LNCaP clone FGC (cell line): ENCODE data around the gene CRYBG1.

ENCODE experiments used
- DNase-seq: peaks from one replicate; pipeline ENCODE4 v3.0.0-alpha.2; 2011; ENCODE audit warnings: low read depth
- H3K4me3 ChIP-seq: 2 replicates; pipeline ENCODE4 v1.5.1; 2011; ENCODE audit warnings: mild to moderate bottlenecking, low read depth, low read length, control low read depth
- CTCF ChIP-seq: IDR thresholded peaks from 2 replicates; pipeline ENCODE4 v1.5.1; 2012; ENCODE audit warnings: mild to moderate bottlenecking; ENCODE audit not compliant: control insufficient read depth, insufficient read depth; ENCODE audit errors: extremely low read depth

CRYBG1 gene

GRCh38 chr6:106377061-106377540 lies 16.6 kb downstream of the CRYBG1 start:
- peak; percentile 66 for DNase-seq
- no peak for TF ChIP-seq CTCF
- H3K4me3 ChIP-seq, result no peak overlapping the region

GRCh38 chr6:106379951-106380350 lies 19.4 kb downstream of the CRYBG1 start:
- no peak for TF ChIP-seq CTCF
- H3K4me3 ChIP-seq, result no peak overlapping the region
- DNase-seq, result no peak

- no peak overlapping the region for H3K4me3 ChIP-seq
- TF ChIP-seq CTCF, result no peak
- DNase-seq, result no peak
These were observed 19.9 kb downstream of the CRYBG1 start for GRCh38 chr6:106380407-106380806.

- H3K4me3 ChIP-seq, result no peak overlapping the region
- no peak for DNase-seq
- no peak for TF ChIP-seq CTCF
These were observed 20.7 kb downstream of the CRYBG1 start for GRCh38 chr6:106381223-106381622.

- TF ChIP-seq CTCF, result no peak
- DNase-seq, result no peak
- no peak overlapping the region for H3K4me3 ChIP-seq
These were observed 21.4 kb downstream of the CRYBG1 start for GRCh38 chr6:106381881-106382280.

- DNase-seq, result no peak
- TF ChIP-seq CTCF, result no peak
- no peak overlapping the region for H3K4me3 ChIP-seq
These were observed 23.1 kb downstream of the CRYBG1 start for GRCh38 chr6:106383573-106383972.

- no peak for DNase-seq
- TF ChIP-seq CTCF, result no peak
- no peak overlapping the region for H3K4me3 ChIP-seq
These were observed 25.0 kb downstream of the CRYBG1 start for GRCh38 chr6:106385530-106385929.
